ENCODE data around the gene IGSF21. TPM values are rescaled to one million over a fixed set of nuclear protein-coding genes. Genes with fewer than 3 reads are reported as not detected.

The IGSF21 gene
- polyA plus RNA-seq, 1 of the 3 experiments (the other 2 are of a cell fraction): not detected

- peaks cover 0 to 64% of the 10 kb centered on the region in 2 experiments; a peak in 1 of 4 replicates for H3K4me1 ChIP-seq (ENCODE audit: control insufficient read depth in 1 of 2, insufficient read depth in 2 of 2, low read depth in 1 of 2, low read length in 1 of 2)
- CTCF ChIA-PET: interaction anchor here (1.0 to 3.2 kb wide), 4 partner anchors 41 to 219 kb away, joined by 3 to 11 read pairs (median 4); no protein-coding TSS in a partner anchor
- H3K27ac ChIP-seq (ENCODE audit: low read depth in 2 of 2, low read length in 1 of 2): no peak overlapping the region; a peak in 1 of 4 replicates
- H3K4me2 ChIP-seq: no peak overlapping the region
- no peaks in the 10 kb centered on the region for H3K79me2 ChIP-seq (ENCODE audit: insufficient read depth)
- H3K4me3 ChIP-seq (ENCODE audit: low read depth in 2 of 2, low read length in 1 of 2): no peak overlapping the region
- no peak for DNase-seq
- H3K9ac ChIP-seq: no peak overlapping the region
- no peak for TF ChIP-seq POLR2AphosphoS5 (IDR thresholded peaks at IDR 0.05; ENCODE audit: low read depth, low read length)
- TF ChIP-seq RAD21 (IDR thresholded peaks at IDR 0.05; ENCODE audit: low read length): no peak
- no peak for TF ChIP-seq RXRA (IDR thresholded peaks at IDR 0.05; ENCODE audit: borderline replicate concordance, low read depth)
- no peak for TF ChIP-seq TEAD4 (IDR thresholded peaks at IDR 0.05; ENCODE audit: borderline replicate concordance, insufficient read depth)
- no peak for TF ChIP-seq GATA2 (CRISPR knock-in tag; IDR thresholded peaks at IDR 0.05)
- TF ChIP-seq EP300 (IDR thresholded peaks at IDR 0.05; ENCODE audit: borderline replicate concordance in 1 of 2, low read depth in 1 of 2, low read length in 1 of 2): no peak
- no peak for TF ChIP-seq GABPA (IDR thresholded peaks at IDR 0.05; ENCODE audit: low read depth)
- TF ChIP-seq YY1 (IDR thresholded peaks at IDR 0.05; ENCODE audit: low read depth): no peak
- no peak for TF ChIP-seq RFX5 (IDR thresholded peaks at IDR 0.05; ENCODE audit: low read length)
- TF ChIP-seq FOSL2 (IDR thresholded peaks at IDR 0.05; ENCODE audit: borderline replicate concordance, low read depth): no peak
- no peak for TF ChIP-seq TCF12 (IDR thresholded peaks at IDR 0.05)
- TF ChIP-seq, protein P1, sequence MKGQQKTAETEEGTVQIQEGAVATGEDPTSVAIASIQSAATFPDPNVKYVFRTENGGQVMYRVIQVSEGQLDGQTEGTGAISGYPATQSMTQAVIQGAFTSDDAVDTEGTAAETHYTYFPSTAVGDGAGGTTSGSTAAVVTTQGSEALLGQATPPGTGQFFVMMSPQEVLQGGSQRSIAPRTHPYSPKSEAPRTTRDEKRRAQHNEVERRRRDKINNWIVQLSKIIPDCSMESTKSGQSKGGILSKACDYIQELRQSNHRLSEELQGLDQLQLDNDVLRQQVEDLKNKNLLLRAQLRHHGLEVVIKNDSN (IDR thresholded peaks at IDR 0.05; ENCODE audit: borderline replicate concordance, low read depth): no peak
- no peak for TF ChIP-seq SIN3A (IDR thresholded peaks at IDR 0.05; ENCODE audit: borderline replicate concordance, low read depth, low read length)
- no peak for TF ChIP-seq RCOR1 (IDR thresholded peaks at IDR 0.05; ENCODE audit: low read length)
- TF ChIP-seq NRF1 (IDR thresholded peaks at IDR 0.05; ENCODE audit: low read depth, low read length): no peak
- TF ChIP-seq ELF1 (IDR thresholded peaks at IDR 0.05): no peak
- TF ChIP-seq FOXJ3 (CRISPR knock-in tag; IDR thresholded peaks at IDR 0.05): no peak
- no peak for TF ChIP-seq USF2 (IDR thresholded peaks at IDR 0.05; ENCODE audit: borderline replicate concordance, low read depth, low read length)
- no peak for TF ChIP-seq MEF2A (IDR thresholded peaks at IDR 0.05; ENCODE audit: borderline replicate concordance, low read depth)
- no peak for TF ChIP-seq JUND (IDR thresholded peaks at IDR 0.05)
- no peaks in the 10 kb centered on the region for H3K9me2 ChIP-seq
- no peaks in the 10 kb centered on the region for H3K27me3 ChIP-seq (ENCODE audit: insufficient read depth)
- no peaks in the 10 kb centered on the region for H4K20me1 ChIP-seq (ENCODE audit: insufficient read depth)
- no peaks in the 10 kb centered on the region for H3K9me3 ChIP-seq
- POLR2A ChIA-PET: interaction anchor here (1.2 kb wide), 1 partner anchor 93 kb away, joined by 4 read pairs; no protein-coding TSS in a partner anchor
- no peaks in the 10 kb centered on the region for H3K36me3 ChIP-seq (replicated peaks in 1 of 2; ENCODE audit: control insufficient read depth in 1 of 2, insufficient read depth in 2 of 2, low read length in 1 of 2)
- 44% methylated on average over 4 of the region's 6 CpGs for WGBS (ENCODE audit: low lambda C conversion rate)
- H3F3A ChIP-seq (replicated peaks; ENCODE audit: insufficient read depth): no peaks in the 10 kb centered on the region
- H2AFZ ChIP-seq (ENCODE audit: low read depth): no peak overlapping the region
Measured at GRCh38 chr1:18141661-18142060, 34.1 kb downstream of the IGSF21 start.
